ENCODE results near the gene KBTBD12. TPM values are rescaled to one million over a fixed set of nuclear protein-coding genes. Genes with fewer than 3 reads are reported as not detected.

The KBTBD12 gene
- total RNA-seq, 1 experiment from 2014 or later, result not detected

DNA sequence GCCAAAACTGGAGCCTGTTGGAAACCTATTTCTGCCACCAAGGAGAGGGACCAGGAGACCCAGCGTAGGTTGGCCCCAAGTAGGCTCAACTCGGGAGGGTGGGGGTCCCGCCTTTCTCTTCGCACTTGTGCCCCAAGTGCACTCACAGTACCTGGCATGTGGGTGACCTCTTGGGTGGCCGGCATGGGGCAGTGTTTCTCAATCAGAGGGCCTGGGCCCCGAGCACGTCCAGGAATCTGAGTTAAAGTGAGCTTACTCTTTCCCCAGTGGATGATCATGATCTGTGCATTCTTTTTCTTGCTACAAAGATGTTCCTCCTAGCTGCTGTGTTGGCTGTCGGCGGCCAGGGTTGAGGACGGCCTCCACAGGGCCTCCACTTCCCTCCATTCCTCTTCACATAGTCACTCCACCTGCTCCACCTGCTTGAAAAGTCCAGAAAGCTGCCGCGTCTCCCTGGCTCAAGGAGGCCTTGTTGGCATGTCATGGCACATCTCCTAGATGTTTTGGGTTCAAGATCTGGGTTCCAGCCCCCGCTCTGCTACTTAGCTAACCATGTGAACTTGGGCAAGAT, 70.7 kb downstream of the KBTBD12 start:
- DNase-seq (ENCODE audit: low read depth), result no peak

DNA sequence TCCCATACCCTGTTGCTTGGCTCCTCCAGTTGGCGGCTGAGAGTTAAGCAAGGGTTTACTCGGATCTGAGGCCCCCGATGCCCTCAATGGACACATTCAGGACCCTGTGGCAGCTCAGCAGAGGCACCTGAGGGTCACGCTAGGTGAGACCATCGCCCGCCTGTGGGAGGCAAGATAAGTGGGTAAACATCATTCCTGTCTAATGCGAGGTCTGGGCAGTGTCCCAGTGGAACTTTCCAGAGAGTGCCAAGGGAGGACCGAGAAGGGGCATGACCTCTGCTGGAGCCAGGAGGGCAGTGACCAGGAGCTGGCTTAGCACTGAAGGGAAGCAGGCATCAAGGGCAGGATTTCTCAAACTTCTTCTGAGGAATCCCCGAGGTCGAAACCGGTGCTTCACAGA, 71.8 kb downstream of the KBTBD12 start:
- no peak for DNase-seq (ENCODE audit: low read depth)

GRCh38 chr3:127987309-127987995, 72.4 kb downstream of the KBTBD12 start:
- no peak for DNase-seq (ENCODE audit: low read depth)

- DNase-seq (ENCODE audit: low read depth), result no peak
These were observed 73.9 kb downstream of the KBTBD12 start for GRCh38 chr3:127988770-127989557.

DNA sequence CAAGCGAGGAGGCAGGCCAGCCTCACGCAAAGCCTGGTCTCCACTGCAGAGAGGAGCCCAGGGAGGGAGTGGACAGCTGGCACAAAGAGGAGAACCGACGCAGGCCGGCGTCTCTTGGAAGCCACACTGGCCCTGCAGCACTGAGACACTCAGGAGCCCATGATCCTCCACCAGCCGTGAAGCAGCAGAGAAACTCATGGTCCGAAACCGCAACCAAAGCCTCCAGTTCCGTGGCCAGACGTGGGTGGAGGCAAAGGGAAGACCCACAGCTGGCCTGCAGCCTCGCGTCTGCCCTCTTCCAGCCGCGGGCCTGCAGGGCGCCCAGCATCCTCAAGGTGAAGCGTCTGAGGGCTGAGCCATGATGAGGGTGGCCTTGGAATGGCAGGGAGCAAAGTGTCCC, 75.0 kb downstream of the KBTBD12 start:
- no peak for DNase-seq (ENCODE audit: low read depth)

GRCh38 chr3:127990461-127990860, 75.4 kb downstream of the KBTBD12 start:
- no peak for DNase-seq (ENCODE audit: low read depth)

GRCh38 chr3:127991251-127991650, 76.2 kb downstream of the KBTBD12 start:
- no peak for DNase-seq (ENCODE audit: low read depth)

DNA sequence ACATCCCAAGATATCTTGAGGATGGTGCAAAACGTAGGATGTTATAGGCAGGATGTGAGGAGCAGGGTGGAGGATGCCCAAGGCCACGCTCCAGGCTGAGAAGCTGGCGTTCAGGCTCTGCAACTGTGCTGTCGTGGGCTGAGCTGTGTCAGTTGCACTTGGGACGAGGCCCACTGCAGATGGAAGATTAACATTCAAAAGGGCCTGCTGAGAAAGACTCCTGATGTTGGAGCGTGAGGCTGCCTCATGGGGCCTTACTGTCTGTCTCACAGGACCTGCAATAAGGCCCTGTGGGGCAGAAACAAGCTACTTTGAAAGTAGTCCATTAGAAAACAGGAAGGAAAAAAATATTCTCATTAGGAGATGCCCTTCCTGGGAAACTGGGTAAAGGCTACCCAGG, 76.6 kb downstream of the KBTBD12 start:
- no peak for DNase-seq (ENCODE audit: low read depth)

- no peak for DNase-seq (ENCODE audit: low read depth)
These were observed 77.1 kb downstream of the KBTBD12 start for GRCh38 chr3:127992127-127992526.

DNA sequence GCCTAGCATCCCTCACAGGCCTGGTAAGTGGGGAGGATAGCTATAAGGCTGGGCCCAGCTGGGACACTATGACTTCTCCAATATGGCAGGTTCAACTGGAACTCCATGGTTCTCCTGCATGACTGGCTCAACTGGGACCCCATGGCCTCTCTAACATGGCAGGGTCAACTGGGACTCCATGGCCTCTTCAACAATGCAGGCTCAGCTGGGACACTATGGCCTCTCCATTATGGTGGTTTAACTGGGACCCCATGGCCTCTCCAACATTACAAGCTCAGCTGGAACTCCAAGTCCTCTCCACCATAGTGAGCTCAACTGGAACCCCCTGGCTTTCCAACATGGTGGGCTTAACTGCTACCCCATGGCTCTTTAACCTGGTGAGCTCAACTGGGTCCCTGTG, 79.0 kb downstream of the KBTBD12 start:
- DNase-seq (ENCODE audit: low read depth), result no peak

DNA sequence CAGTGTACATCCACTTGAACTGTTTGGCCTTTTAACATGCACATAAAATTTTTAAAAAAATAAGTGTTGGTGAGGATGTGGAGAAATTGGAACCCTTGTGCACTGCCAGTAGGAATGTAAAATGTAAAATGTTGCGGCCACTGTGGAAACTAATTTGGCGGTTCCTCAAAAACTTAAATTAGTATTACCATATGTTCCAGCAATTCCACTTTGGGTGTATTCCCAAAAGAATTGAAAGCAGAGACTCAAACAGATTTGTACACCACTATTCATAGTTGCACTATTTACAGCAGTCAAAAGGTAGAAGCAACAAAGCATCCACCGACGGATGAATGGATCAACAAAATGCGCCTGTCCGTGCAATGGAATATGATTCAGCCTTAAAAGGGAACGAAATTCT, 82.0 kb downstream of the KBTBD12 start:
- DNase-seq (ENCODE audit: low read depth), result no peak

- no peak for DNase-seq (ENCODE audit: low read depth)
These were observed 82.9 kb downstream of the KBTBD12 start for GRCh38 chr3:127997961-127998360.

- DNase-seq (ENCODE audit: low read depth), result no peak
These were observed 83.6 kb downstream of the KBTBD12 start for GRCh38 chr3:127998596-127998995.

DNA sequence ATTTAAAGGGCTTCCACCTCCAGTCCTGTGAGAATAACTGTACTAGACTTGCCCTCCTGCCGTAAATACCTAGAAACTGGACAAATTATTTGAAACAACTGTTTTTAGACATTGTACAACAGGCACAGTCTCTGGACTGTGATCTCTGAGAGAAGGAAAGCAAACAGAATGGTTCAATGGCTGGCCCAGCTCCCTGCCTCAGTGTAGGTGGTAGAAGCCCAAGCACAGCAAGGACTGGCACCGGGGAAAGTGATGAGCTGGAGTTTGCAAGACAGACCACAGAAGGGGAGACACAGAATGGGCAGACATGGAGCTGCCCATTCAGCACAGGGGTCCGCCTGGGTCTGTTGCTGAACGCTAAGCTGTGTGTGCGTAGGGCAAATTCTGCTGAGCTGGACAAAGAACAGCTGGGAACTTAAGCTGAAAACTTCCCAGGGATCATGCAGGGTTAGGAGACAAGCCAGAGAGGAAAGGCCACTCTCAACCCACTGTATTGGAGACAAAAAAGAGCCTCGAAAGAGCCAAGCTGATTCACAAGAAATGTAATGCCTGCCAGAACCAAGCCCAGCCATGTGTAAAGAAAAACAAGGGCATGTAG, 84.6 kb downstream of the KBTBD12 start:
- no peak for DNase-seq (ENCODE audit: low read depth)

GRCh38 chr3:128001576-128001975, 86.5 kb downstream of the KBTBD12 start:
- no peak for DNase-seq (ENCODE audit: low read depth)

- no peak for DNase-seq (ENCODE audit: low read depth)
These were observed 89.6 kb downstream of the KBTBD12 start for GRCh38 chr3:128004661-128005060.

DNA sequence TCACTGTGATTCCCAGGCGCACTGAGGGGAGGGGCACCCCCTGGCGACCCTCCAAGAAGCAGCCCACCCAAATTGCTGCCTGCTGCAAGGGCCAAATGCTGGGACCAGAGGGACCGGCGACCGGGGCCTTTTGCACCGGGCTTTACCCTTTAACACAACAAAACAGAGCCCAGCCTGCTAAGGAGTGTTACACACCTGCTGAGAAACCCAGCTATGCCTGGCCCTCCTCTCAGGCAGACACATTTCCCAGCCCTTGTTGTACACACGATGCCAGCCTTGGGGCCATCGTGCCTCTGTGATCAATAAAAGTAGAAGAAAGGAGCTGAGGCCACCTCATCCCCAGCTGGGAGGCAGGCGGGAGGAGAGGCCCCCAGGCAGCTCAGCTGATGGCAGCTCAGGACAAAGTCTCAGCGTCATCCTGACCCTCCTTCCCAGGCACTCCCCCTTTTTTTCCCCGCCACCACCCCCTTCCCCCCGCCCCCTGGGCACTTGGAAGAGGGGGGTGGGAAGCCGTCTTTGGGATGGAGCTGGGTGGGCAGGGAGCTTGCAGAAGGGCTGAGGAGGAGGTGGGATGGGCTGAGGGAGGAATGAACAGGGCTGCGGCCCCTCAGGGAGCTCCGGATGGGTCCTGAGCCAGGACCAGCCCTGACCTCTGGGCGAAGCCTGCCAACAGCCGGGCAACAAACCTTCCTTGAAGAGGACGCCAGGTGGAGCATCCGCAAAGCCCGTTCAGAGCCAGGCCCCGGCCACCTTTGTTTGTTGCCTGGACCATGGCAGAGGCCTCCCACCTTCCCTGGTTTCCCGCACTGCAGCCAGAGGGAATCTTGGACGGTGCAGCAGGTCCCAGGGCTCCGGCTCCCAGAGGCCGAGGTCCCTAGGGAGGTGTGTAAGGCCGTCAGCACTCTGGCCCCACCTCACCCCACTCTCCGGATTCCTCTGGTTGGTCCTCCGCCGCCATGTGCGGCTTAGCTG, 91.3 kb downstream of the KBTBD12 start:
- no peak for DNase-seq (ENCODE audit: low read depth)

- DNase-seq (ENCODE audit: low read depth), result no peak
These were observed 92.0 kb downstream of the KBTBD12 start for GRCh38 chr3:128007033-128007424.

GRCh38 chr3:128009952-128010846, 95.2 kb downstream of the KBTBD12 start:
- no peak for DNase-seq (ENCODE audit: low read depth)

- DNase-seq (ENCODE audit: low read depth), result peak; percentile 56
These were observed 96.1 kb downstream of the KBTBD12 start for GRCh38 chr3:128011140-128011539.

Data from Daoy (cell line).